EL (cell line): ENCODE results near the gene POLN.

Source experiments
- DNase-seq: peaks from one replicate; pipeline ENCODE4 v3.0.0-alpha.2; 2016

POLN gene

GRCh38 chr4:2154215-2154740 is 87.6 kb downstream of the POLN start:
- DNase-seq: no peak

- no peak for DNase-seq
These were observed 90.4 kb downstream of the POLN start for GRCh38 chr4:2151544-2151943.

DNA sequence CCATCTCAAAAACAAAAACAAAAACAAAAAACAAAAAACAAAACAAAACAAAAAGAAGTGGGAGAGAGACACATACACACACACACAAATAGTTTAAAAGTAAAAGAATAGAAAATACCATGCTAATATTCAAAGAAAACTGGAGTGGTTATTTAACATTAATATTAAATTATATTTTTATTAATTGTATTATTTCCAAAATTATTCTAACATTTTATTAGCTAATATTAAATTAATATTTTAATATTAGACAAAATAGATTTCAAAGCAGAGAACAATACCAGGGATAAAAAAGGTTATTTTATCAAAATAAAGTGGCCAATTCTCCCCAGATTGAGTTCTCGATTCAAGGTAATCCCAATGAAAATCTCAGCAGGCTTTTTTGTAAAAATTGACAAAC is 91.8 kb downstream of the POLN start:
- DNase-seq: no peak

- no peak for DNase-seq
These were observed 99.1 kb downstream of the POLN start for GRCh38 chr4:2142630-2143427.

GRCh38 chr4:2141762-2142451 is 100.0 kb downstream of the POLN start:
- no peak for DNase-seq

GRCh38 chr4:2141022-2141761 is 100.7 kb downstream of the POLN start:
- DNase-seq: no peak

GRCh38 chr4:2138846-2139500 is 102.9 kb downstream of the POLN start:
- no peak for DNase-seq

- no peak for DNase-seq
These were observed 105.2 kb downstream of the POLN start for GRCh38 chr4:2136726-2137125.

DNA sequence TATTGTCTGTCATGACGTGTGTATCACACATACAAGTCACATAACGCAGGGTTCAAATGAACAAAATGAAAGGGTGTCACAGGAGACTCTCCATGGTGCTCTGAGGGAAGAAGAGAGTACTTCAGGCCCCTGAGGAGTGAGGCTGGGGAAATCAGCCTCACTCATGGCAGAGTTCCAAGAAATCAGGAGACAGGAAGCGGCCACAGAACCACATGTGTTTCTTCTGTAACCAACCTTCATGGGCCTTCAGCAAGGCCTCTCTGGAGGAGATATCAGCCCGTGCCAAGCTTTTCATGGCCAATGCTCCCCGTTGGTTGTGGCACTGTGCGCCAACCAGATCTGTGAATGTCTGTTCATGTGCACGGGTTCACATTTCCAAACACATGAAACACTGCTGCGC is 106.8 kb downstream of the POLN start:
- DNase-seq: peak; percentile 49

- DNase-seq: no peak
These were observed 109.5 kb downstream of the POLN start for GRCh38 chr4:2132438-2132837.

DNA sequence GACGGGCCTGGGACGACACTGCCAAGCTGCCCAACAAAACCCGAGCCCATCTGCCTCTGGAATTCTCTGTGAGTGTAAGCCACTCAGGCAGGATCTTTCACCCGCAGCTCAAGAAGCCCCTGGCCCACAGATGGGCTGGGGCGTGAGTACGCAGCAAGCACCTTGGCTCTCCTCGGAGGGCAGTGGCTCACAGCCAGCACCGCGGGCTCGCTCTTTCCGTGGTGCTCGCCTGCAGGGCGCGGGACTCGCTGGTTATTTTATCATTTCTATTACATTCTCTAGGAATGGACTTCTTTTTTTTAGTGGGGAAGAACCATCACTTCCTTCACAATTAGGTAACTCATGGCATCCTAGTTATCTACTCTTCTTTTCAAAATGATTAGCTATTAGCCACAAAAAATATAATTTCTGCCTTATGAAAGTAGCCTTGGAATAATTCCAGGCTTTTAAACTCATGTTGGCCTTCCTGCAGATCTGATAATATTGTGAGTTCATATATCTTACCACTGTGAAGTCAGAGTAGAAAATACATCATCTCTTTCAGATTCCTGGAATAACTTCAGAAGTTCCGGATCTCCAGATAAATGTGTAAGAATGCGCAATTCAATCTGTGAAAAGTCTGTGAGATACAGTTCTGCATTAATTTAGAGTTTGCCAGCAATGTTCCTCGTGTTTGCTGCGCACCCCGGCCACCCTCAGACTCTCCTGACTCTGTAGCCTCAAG is 114.2 kb downstream of the POLN start:
- no peak for DNase-seq

- DNase-seq: no peak
These were observed 115.4 kb downstream of the POLN start for GRCh38 chr4:2126309-2127043.

DNA sequence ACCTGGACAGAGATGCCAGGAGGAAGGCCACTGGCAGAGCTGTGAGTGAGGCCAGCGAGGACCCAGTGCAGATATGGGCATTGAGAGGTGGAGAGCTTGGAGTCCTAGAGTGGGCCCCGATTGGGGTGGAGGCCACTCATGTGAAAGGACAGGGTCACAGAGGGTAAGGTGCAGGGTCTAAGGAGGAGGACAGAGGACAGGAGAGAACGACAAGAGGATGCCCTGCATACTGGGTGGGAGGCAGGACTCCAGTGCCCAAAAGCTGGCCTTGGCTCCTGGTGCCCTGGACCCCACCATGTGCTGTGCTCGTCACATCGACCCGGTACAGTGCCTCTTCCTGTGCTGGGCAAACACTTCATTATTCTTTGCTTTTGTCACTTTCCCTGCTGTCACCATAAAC is 116.1 kb downstream of the POLN start:
- DNase-seq: no peak

DNA sequence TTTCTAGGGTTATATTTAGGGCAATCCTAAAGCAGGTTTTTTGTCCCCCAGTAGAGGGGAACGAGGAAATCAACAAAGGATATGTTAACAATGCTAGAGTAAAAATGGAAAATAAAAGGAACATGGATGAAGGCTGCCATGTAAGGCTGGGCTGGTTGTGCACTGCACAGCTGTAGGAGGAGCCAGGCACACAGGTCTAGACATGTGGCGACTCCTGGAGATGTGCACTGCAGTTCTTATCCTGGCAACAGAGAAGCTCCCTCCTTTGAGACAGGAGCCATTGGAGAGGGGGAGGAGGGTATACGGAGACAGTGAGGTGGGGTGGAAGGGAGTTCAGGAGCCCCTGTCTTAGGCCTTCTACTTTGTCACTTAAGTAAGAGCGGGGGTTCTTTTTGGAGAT is 116.9 kb downstream of the POLN start:
- DNase-seq: no peak

DNA sequence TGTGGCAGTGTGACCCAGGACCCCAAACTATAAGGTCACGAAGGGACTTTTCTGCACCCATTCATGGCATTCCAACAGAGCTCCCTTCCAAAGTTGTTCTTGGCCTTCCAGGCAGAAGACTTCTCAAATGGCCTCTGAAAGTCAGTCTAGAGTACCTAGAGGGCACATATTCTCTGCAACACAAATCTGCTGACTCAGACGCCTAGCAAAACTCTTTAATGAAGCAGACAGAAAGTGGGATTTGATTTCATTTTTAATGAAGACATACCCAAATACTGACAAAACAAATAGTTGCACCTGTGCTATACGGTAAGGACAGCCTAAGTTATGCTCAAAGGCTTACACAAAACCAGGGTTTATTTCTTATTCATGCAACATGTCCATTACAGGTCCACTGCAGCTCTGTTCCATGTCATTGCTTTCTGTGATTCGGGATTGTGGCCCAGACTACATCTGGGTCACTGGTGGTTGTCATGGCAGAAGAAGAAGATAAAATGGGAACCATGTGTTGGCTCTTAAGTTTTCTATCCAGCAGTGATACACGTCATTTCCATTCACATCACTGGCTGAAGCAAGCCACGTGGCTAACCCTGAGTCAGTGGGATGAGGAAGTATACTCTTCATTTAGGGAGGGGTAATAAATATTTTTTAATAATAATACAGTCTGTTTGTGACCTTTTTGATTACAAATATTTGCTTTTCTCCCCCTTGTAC is 125.1 kb downstream of the POLN start:
- DNase-seq: no peak

DNA sequence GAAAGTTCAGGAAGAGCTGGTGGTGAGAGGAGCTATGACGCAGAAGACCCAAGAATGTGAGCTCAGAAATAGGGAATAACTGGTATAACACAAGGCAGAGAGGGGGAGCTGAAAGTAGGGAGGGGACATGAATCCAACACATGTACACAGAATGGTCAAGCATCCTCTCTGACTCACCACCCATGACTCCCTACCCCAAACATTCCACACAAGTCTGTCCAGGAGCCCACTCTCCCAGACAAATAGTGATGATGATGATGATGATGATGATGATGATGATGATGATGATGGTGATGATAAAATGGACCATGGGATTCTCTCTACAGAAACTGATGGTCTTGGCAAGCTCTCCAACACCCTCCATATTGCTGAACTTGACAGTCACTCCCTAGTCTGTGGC is 136.4 kb downstream of the POLN start:
- DNase-seq: peak; percentile 82

- no peak for DNase-seq
These were observed 137.2 kb downstream of the POLN start for GRCh38 chr4:2104556-2105345.

GRCh38 chr4:2103843-2104547 is 137.9 kb downstream of the POLN start:
- DNase-seq: no peak

- no peak for DNase-seq
These were observed 138.6 kb downstream of the POLN start for GRCh38 chr4:2103127-2103842.
